ENCODE results near the gene CLEC17A.

CLEC17A gene

GRCh38 chr19:14553042-14553938, 29.6 kb upstream of the CLEC17A start:
- no peak for TF ChIP-seq CTCF (IDR thresholded peaks at IDR 0.05; ENCODE audit: low read depth, low read length)
- no peak for DNase-seq (ENCODE audit: low read depth, low spot score)
- in situ Hi-C loops (cut with HindIII; ENCODE audit: low sequenced_read_pairs), result no loop called here
- no peak overlapping the region for H3K4me3 ChIP-seq (ENCODE audit: low read depth, low read length)

GRCh38 chr19:14553939-14554243, 29.0 kb upstream of the CLEC17A start:
- in situ Hi-C loops (cut with HindIII; ENCODE audit: low sequenced_read_pairs), result no loop called here
- DNase-seq (ENCODE audit: low read depth, low spot score), result no peak
- H3K4me3 ChIP-seq (ENCODE audit: low read depth, low read length), result no peak overlapping the region
- TF ChIP-seq CTCF (IDR thresholded peaks at IDR 0.05; ENCODE audit: low read depth, low read length), result no peak

GRCh38 chr19:14554382-14554812, 28.5 kb upstream of the CLEC17A start:
- in situ Hi-C loops (cut with HindIII; ENCODE audit: low sequenced_read_pairs), result no loop called here
- TF ChIP-seq CTCF (IDR thresholded peaks at IDR 0.05; ENCODE audit: low read depth, low read length), result no peak
- no peak overlapping the region for H3K4me3 ChIP-seq (ENCODE audit: low read depth, low read length)
- no peak for DNase-seq (ENCODE audit: low read depth, low spot score)

GRCh38 chr19:14555918-14556661, 26.8 kb upstream of the CLEC17A start:
- peak; percentile 28 for DNase-seq (ENCODE audit: low read depth, low spot score)
- TF ChIP-seq CTCF (IDR thresholded peaks at IDR 0.05; ENCODE audit: low read depth, low read length), result no peak
- H3K4me3 ChIP-seq (ENCODE audit: low read depth, low read length), result no peak overlapping the region
- in situ Hi-C loops (cut with HindIII; ENCODE audit: low sequenced_read_pairs), result no loop called here

- H3K4me3 ChIP-seq (ENCODE audit: low read depth, low read length), result peak overlapping the region; percentile 7
- peak; percentile 99 for TF ChIP-seq CTCF (IDR thresholded peaks at IDR 0.05; ENCODE audit: low read depth, low read length)
- peak; percentile 79 for DNase-seq (ENCODE audit: low read depth, low spot score)
- in situ Hi-C loops (cut with HindIII; ENCODE audit: low sequenced_read_pairs), result no loop called here
These were observed 26.2 kb upstream of the CLEC17A start for GRCh38 chr19:14556662-14557188.

- DNase-seq (ENCODE audit: low read depth, low spot score), result no peak
- H3K4me3 ChIP-seq (ENCODE audit: low read depth, low read length), result no peak overlapping the region
- TF ChIP-seq CTCF (IDR thresholded peaks at IDR 0.05; ENCODE audit: low read depth, low read length), result no peak
- in situ Hi-C loops (cut with HindIII; ENCODE audit: low sequenced_read_pairs), result no loop called here
These were observed 24.4 kb upstream of the CLEC17A start for GRCh38 chr19:14558370-14559066.
